ENCODE results near the gene TEAD4. TPM values are rescaled to one million over a fixed set of nuclear protein-coding genes. Genes with fewer than 3 reads are reported as not detected.

Gene TEAD4
- total RNA-seq, 1 experiment from 2014 or later, result 47.7 TPM

DNA sequence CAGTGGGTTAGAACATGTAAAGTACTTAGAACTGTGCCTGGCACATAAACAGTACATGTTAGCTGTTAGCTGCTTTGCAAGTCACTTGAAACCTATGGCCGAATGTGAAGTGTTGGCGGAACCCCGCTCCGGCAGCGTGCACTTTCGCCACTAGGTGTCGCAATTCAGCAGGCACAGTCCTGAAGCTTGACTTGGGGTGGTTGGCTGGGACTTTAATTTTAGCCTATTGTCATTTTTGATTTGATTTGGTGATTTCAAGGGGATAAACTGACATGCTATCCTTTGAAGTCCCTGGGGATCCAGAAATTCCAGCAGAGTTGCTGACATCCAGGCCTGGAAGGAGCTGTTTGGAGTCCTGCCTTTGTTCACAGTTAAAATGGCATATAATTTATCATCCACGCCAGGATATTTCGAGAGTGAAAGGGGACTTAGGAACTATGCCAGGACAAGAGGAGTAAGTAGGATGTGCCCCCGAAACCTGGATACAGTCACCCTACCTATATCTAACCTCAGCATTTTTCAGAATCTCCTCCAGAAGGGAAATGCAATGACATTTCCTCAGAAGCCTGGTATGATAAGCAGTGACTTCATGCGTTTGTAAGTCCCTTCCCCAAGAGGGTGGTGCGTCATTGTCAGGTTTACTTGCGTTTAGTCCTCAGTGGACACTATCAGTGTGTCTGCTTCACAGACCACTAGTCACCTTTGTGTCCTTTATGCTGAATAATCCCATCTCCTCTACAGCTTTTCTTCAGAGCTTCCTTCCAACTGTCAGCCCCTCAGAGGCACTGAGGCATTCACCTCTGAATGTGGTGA lies 114.4 kb downstream of the TEAD4 start:
- Histone ChIP-seq H3K4me3 (no peak overlapping the region), H4K20me1 (ENCODE audit: insufficient read depth) (no peaks in the 10 kb centered on the region), H3K9me2 (ENCODE audit: insufficient read depth) (no peaks in the 10 kb centered on the region), H3K36me3 (ENCODE audit: low read depth) (no peaks in the 10 kb centered on the region), H3K4me2 (no peak overlapping the region), H3K27ac (no peak overlapping the region), H3F3A (ENCODE audit: insufficient read depth, low read depth) (no peaks in the 10 kb centered on the region), H3K4me1 (replicated peaks; ENCODE audit: insufficient read depth) (peaks cover 6% of the 10 kb centered on the region), H2AFZ (no peak overlapping the region), H3K27me3 (ENCODE audit: insufficient read depth, low read depth) (no peaks in the 10 kb centered on the region), H3K79me2 (ENCODE audit: low read depth) (no peaks in the 10 kb centered on the region), H3K9me3 (ENCODE audit: insufficient read depth, low read depth) (no peaks in the 10 kb centered on the region)
- CTCF ChIA-PET, result interaction anchor here (0.6 to 1.5 kb wide), 6 partner anchors 37 to 203 kb away, joined by 3 to 16 read pairs (median 4); no protein-coding TSS in a partner anchor
- DNase-seq, result peak; percentile 67 to 88
- intact Hi-C loops (cut with micrococcal nuclease; ENCODE audit: unreplicated experiment), result loop anchor here (1.0 to 10.0 kb wide), 5 partner anchors 62 to 1201 kb away; partner anchors contain the start of gene CCND2
- BruUV-seq (replicated peaks), result no TSS peak
- TF ChIP-seq, protein P1, sequence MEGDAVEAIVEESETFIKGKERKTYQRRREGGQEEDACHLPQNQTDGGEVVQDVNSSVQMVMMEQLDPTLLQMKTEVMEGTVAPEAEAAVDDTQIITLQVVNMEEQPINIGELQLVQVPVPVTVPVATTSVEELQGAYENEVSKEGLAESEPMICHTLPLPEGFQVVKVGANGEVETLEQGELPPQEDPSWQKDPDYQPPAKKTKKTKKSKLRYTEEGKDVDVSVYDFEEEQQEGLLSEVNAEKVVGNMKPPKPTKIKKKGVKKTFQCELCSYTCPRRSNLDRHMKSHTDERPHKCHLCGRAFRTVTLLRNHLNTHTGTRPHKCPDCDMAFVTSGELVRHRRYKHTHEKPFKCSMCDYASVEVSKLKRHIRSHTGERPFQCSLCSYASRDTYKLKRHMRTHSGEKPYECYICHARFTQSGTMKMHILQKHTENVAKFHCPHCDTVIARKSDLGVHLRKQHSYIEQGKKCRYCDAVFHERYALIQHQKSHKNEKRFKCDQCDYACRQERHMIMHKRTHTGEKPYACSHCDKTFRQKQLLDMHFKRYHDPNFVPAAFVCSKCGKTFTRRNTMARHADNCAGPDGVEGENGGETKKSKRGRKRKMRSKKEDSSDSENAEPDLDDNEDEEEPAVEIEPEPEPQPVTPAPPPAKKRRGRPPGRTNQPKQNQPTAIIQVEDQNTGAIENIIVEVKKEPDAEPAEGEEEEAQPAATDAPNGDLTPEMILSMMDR (conservative IDR thresholded peaks at IDR 0.05), result peak; percentile 99
- TF ChIP-seq EZH2 (IDR thresholded peaks at IDR 0.05; ENCODE audit: low read depth), result no peak
- POLR2A ChIA-PET (ENCODE audit: unreplicated experiment), result no interaction called here

DNA sequence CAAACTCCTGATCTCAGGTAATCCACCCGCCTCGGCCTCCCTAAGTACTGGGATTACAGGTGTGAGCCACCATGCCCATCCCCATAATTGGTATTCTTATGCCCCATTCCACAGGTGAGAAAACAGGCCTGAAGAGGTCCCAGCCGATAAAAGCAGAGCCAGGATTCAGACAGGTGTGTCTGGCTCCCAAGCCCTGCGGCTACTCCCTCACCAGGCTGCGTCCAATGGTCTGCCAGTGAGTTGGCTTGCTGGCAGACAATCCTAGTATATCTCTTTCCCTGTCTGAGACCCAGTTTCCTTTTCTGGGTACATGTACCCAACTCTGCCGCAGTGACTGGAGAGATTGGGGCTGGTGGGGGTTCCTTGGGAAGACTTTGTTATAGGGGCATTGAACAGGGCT lies 116.1 kb downstream of the TEAD4 start:
- Histone ChIP-seq H3K9me3 (ENCODE audit: insufficient read depth, low read depth) (no peaks in the 10 kb centered on the region), H3K79me2 (ENCODE audit: low read depth) (no peaks in the 10 kb centered on the region), H3K4me2 (no peak overlapping the region), H4K20me1 (ENCODE audit: insufficient read depth) (no peaks in the 10 kb centered on the region), H2AFZ (no peak overlapping the region), H3K36me3 (ENCODE audit: low read depth) (no peaks in the 10 kb centered on the region), H3F3A (ENCODE audit: insufficient read depth, low read depth) (no peaks in the 10 kb centered on the region), H3K27me3 (ENCODE audit: insufficient read depth, low read depth) (no peaks in the 10 kb centered on the region), H3K9me2 (ENCODE audit: insufficient read depth) (no peaks in the 10 kb centered on the region), H3K4me1 (replicated peaks; ENCODE audit: insufficient read depth) (peaks cover 6% of the 10 kb centered on the region), H3K4me3 (no peak overlapping the region), H3K27ac (no peak overlapping the region)
- DNase-seq, result no peak
- TF ChIP-seq EZH2 (IDR thresholded peaks at IDR 0.05; ENCODE audit: low read depth), result no peak
- TF ChIP-seq, protein P1 (conservative IDR thresholded peaks at IDR 0.05), result no peak
- intact Hi-C loops (cut with micrococcal nuclease; ENCODE audit: unreplicated experiment), result loop anchor here (10.0 kb wide), 2 partner anchors 229 to 1199 kb away; partner anchors contain the start of gene CCND2
- BruUV-seq (replicated peaks), result no TSS peak
- ChIA-PET CTCF (interaction anchor here (0.6 to 0.7 kb wide), 2 partner anchors 93 to 101 kb away, joined by 3 to 12 read pairs; no protein-coding TSS in a partner anchor), POLR2A (ENCODE audit: unreplicated experiment) (no interaction called here)

DNA sequence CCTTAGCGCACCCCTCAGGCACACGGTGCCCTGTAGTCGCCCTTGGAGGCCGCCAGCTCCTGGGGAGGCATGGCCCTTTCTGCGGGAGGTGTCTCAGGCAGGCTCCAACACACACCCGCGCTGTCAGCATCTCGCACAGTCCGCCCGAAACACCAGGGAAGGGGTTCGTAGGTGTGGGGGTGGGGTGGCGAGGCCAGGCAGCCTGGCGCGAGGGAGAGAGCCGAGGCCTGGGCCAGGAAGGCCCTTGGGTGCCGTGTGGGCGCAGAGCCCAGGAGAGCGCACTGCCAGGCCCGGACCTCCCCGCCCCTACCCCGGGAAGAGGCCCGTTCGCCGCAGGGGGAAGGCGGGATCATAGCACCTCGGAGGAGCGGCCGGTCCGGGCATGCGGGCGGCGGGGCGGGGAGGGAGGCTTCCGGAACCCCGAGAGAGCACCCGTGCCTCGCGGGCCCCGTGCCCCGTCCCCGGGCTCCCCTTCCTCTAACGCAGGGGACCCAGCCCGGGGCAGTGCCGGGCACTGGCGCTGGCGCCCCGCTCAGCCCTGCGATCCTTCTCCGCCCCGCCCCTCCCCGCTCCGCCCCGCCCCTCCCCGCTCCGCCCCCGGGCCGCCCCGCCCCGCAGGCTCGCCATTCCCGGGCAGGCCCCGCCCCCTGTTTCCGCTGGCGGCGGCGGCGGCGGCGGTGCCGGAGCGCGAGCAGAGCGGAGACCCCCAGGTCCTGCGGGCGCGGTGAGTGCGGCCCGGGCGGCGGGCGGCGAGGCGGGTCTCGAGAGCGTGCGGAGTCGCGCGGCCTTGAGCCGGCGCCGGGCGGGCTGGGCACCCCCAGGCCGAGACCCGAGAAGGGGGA lies 117.8 kb downstream of the TEAD4 start, which contains the start of gene TSPAN9:
TSPAN9 (plus strand) TSS at position 650 of the 842 bp plus-strand sequence. CDS start 123,815 bp downstream, outside the sequence.
- TF ChIP-seq, protein P1 (conservative IDR thresholded peaks at IDR 0.05), result no peak
- peak within 1 kb of the TSS; percentile 83 for H2AFZ ChIP-seq
- no peak within 1 kb of the TSS for H3K27ac ChIP-seq
- H3K9me3 ChIP-seq (ENCODE audit: insufficient read depth, low read depth), result no peaks in the 10 kb centered on the region
- H3K79me2 ChIP-seq (ENCODE audit: low read depth), result no peaks in the 10 kb centered on the region
- H3K4me3 ChIP-seq, result peak within 1 kb of the TSS; percentile 62
- POLR2A ChIA-PET (ENCODE audit: unreplicated experiment), result no interaction called here
- DNase-seq, result peak; percentile 35 to 84
- no peaks in the 10 kb centered on the region for H3K36me3 ChIP-seq (ENCODE audit: low read depth)
- peaks cover 6% of the 10 kb centered on the region for H3K4me1 ChIP-seq (replicated peaks; ENCODE audit: insufficient read depth)
- no peaks in the 10 kb centered on the region for H3K27me3 ChIP-seq (ENCODE audit: insufficient read depth, low read depth)
- CTCF ChIA-PET, result interaction anchor here (1.0 kb wide), 1 partner anchor 223 kb away, joined by 3 read pairs; no protein-coding TSS in a partner anchor
- BruUV-seq (replicated peaks), result no TSS peak
- H4K20me1 ChIP-seq (ENCODE audit: insufficient read depth), result no peaks in the 10 kb centered on the region
- intact Hi-C loops (cut with micrococcal nuclease; ENCODE audit: unreplicated experiment), result loop anchor here (10.0 kb wide), 2 partner anchors 228 to 1198 kb away; partner anchors contain the start of gene CCND2
- peak within 1 kb of the TSS; percentile 93 for H3K4me2 ChIP-seq
- H3K9me2 ChIP-seq (ENCODE audit: insufficient read depth), result no peaks in the 10 kb centered on the region
- no peaks in the 10 kb centered on the region for H3F3A ChIP-seq (ENCODE audit: insufficient read depth, low read depth)

Measured in PC-9 (cell line).